Smooth muscle cell (in vitro differentiated cells): ENCODE measurements around the gene PRMT5. TPM values are rescaled to one million over a fixed set of nuclear protein-coding genes. Genes with fewer than 3 reads are reported as not detected.
A peak's percentile ranks its signal among the peaks of the same experiment; 100 is the strongest.

Source experiments
- DNase-seq: peaks from one replicate; lab custom pipeline; 2025; ENCODE audit not compliant: unreplicated experiment; lab: John Stamatoyannopoulos, UW
- H2AFZ ChIP-seq: fragments of 200-600 bp; sonication (generic); 2 replicates; pipeline ENCODE4 v1.6.0; 2016; ENCODE audit warnings: antibody characterized with exemption, low read depth, mild to moderate bottlenecking
- H3F3A ChIP-seq: fragments of 200-600 bp; sonication (generic); 2 replicates; pipeline ENCODE4 v1.6.0; 2017; ENCODE audit warnings: antibody characterized with exemption, low read depth
- H3K27ac ChIP-seq: fragments of 200-600 bp; sonication (generic); 2 replicates; pipeline ENCODE4 v1.5.1; 2016; ENCODE audit warnings: low read depth, mild to moderate bottlenecking
- H3K27me3 ChIP-seq: fragments of 200-600 bp; sonication (generic); 2 replicates; pipeline ENCODE4 v1.6.1; 2016; ENCODE audit warnings: low read depth, mild to moderate bottlenecking
- H3K36me3 ChIP-seq: fragments of 200-600 bp; sonication (generic); 2 replicates; pipeline ENCODE4 v1.5.1; 2016; ENCODE audit warnings: low read depth
- H3K4me1 ChIP-seq: fragments of 200-600 bp; sonication (generic); 2 replicates; pipeline ENCODE4 v1.5.1; 2016; ENCODE audit warnings: low read depth
- H3K4me2 ChIP-seq: fragments of 200-600 bp; sonication (generic); 2 replicates; pipeline ENCODE4 v1.6.0; 2016; ENCODE audit warnings: mild to moderate bottlenecking
- H3K4me3 ChIP-seq: fragments of 200-600 bp; sonication (generic); 2 replicates; pipeline ENCODE4 v1.5.1; 2016; ENCODE audit warnings: mild to moderate bottlenecking
- H3K79me2 ChIP-seq: fragments of 200-600 bp; sonication (generic); 2 replicates; pipeline ENCODE4 v1.6.0; 2016; ENCODE audit warnings: low read depth, mild to moderate bottlenecking
- H3K9ac ChIP-seq: fragments of 200-600 bp; sonication (generic); 2 replicates; pipeline ENCODE4 v1.6.0; 2016; ENCODE audit warnings: low read depth
- H3K9me3 ChIP-seq: fragments of 200-600 bp; sonication (generic); replicated peaks from 2 replicates; pipeline ENCODE4 v1.5.1; 2016; ENCODE audit warnings: low read depth
- H4K20me1 ChIP-seq: fragments of 200-600 bp; sonication (generic); 2 replicates; pipeline ENCODE4 v1.6.0; 2016; ENCODE audit warnings: low read depth
- CTCF ChIP-seq: fragments of 200-600 bp; sonication (generic); IDR thresholded peaks from 2 replicates; pipeline ENCODE4 v1.5.1; 2017; ENCODE audit warnings: borderline replicate concordance, mild to moderate bottlenecking, antibody characterized with exemption; ENCODE audit not compliant: insufficient read depth, poor library complexity, severe bottlenecking
- WGBS: methylation state at CpG from one replicate; pipeline ENCODE4 v1.1.7; 2016; ENCODE audit warnings: low lambda C conversion rate; 5-methylcytosine and 5-hydroxymethylcytosine counted together
- polyA plus RNA-seq: library from polyadenylated mRNA; unstranded; fragments of >200 nt; fragmentation: Nextera tagmentation; extraction: Ambion mirVana; gene quantifications from 2 replicates; pipeline ENCODE4 v1.2.1, GENCODE V29; 2016
- total RNA-seq: library from RNA; depleted of rRNA; stranded (reverse); fragments of >200 nt; gene quantifications from 2 replicates; pipeline ENCODE4 v1.2.3, GENCODE V29; 2014

Gene PRMT5
- total and polyA plus RNA-seq, 2 experiments from 2014 or later, result 50.3 to 80.0 TPM

- Histone ChIP-seq H3K27ac (no peak overlapping the region), H3K4me2 (no peak overlapping the region), H4K20me1 (no peaks in the 10 kb centered on the region), H3K4me1 (peaks cover 12% of the 10 kb centered on the region), H3K9ac (no peak overlapping the region), H3K27me3 (no peaks in the 10 kb centered on the region), H3K36me3 (no peaks in the 10 kb centered on the region), H3K79me2 (peaks cover 12% of the 10 kb centered on the region), H3K4me3 (no peak overlapping the region), H3K9me3 (no peaks in the 10 kb centered on the region), H2AFZ (no peak overlapping the region), H3F3A (peaks cover 9% of the 10 kb centered on the region)
- 97% methylated on average over 15 of the region's 15 CpGs for WGBS
- no peak for DNase-seq
- no peak for TF ChIP-seq CTCF
Measured at GRCh38 chr14:22875003-22875747, 54.0 kb downstream of the PRMT5 start.

DNA sequence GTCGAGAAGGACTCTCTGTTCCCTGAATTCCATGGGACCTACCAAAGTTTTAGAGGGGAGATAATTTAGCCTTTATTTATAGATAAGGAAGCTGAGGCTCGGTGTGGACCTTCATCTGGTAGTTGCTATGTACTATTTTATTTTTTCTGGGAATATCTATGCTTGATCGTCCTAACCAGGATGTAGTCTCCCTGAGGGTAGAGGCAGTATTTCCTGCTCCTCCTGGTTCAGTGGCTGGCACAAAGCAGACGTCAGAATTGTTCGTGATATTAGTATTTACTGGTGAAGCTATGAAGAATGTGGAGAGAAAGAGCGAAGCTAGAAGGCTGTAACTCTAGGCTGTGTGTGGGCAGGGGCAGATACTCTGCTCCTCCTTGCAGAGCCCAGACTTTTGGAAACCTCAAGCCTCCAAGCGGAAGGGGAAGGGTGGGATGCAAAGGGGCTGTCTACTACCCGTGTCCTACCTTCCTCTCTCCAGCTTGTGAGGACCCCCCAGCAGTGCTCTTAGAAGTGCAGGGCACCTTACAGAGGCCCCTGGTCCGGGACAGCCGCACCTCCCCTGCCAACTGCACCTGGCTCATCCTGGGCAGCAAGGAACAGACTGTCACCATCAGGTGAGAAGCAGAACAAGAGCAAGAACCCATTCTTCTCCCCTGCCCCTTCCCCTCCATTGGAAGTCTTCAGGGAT lies 56.2 kb downstream of the PRMT5 start:
- 59% methylated on average over 10 of the region's 10 CpGs for WGBS
- Histone ChIP-seq H3K4me3 (peak overlapping the region; percentile 79), H3K27me3 (no peaks in the 10 kb centered on the region), H3K27ac (peak overlapping the region; percentile 90), H3F3A (peaks cover 11% of the 10 kb centered on the region), H3K4me2 (peak overlapping the region; percentile 88), H4K20me1 (no peaks in the 10 kb centered on the region), H3K79me2 (peaks cover 12% of the 10 kb centered on the region), H3K9ac (peak overlapping the region; percentile 82), H3K36me3 (no peaks in the 10 kb centered on the region), H3K4me1 (peaks cover 12% of the 10 kb centered on the region), H2AFZ (peak overlapping the region; percentile 87), H3K9me3 (no peaks in the 10 kb centered on the region)
- DNase-seq, result no peak
- TF ChIP-seq CTCF, result no peak

GRCh38 chr14:22872033-22872832 lies 56.9 kb downstream of the PRMT5 start:
- H3K27ac ChIP-seq, result peak overlapping the region; percentile 90
- H3K4me1 ChIP-seq, result peaks cover 12% of the 10 kb centered on the region
- under 1% methylated on average over 12 of the region's 45 CpGs for WGBS
- H4K20me1 ChIP-seq, result no peaks in the 10 kb centered on the region
- H3K27me3 ChIP-seq, result no peaks in the 10 kb centered on the region
- peak overlapping the region; percentile 79 for H3K4me3 ChIP-seq
- peaks cover 11% of the 10 kb centered on the region for H3F3A ChIP-seq
- H3K9me3 ChIP-seq, result no peaks in the 10 kb centered on the region
- peak overlapping the region; percentile 88 for H3K4me2 ChIP-seq
- no peaks in the 10 kb centered on the region for H3K36me3 ChIP-seq
- peaks cover 12% of the 10 kb centered on the region for H3K79me2 ChIP-seq
- H3K9ac ChIP-seq, result peak overlapping the region; percentile 82
- peak; percentile 74 for DNase-seq
- peak overlapping the region; percentile 87 for H2AFZ ChIP-seq
- TF ChIP-seq CTCF, result peak; percentile 96
